ENCODE results near the gene APCDD1L. TPM values are rescaled to one million over a fixed set of nuclear protein-coding genes. Genes with fewer than 3 reads are reported as not detected.
"Not testable (repeated sequence)": the region's sequence is repeated elsewhere in the genome, so short reads cannot be mapped to it uniquely, and the experiment has no call there.

The APCDD1L gene
- total and polyA plus RNA-seq, 8 donors = 0.09 to 0.23 (median 0.13) TPM; not detected in 1

DNA sequence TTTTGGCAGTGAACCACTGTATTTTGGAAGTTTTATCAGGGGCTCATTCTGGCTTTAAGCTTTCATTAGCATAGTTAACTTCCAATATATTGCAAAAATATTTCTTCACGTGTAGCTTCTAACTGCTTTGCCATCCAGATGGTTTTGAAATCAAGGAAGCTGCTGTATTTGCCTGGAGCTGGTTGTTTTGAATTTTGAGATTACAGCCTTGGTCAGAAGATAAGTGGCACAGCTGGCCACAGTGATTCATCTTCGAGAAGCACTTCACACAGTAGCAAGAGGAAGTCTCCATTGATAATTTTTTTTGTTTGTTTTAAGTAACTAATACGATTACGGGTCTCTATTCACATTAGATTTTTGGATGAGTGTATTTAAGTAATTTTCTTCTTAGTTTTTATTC lies 3.8 kb downstream of the APCDD1L start:
- intact Hi-C loops (cut with DNase I) = no loop called here

DNA sequence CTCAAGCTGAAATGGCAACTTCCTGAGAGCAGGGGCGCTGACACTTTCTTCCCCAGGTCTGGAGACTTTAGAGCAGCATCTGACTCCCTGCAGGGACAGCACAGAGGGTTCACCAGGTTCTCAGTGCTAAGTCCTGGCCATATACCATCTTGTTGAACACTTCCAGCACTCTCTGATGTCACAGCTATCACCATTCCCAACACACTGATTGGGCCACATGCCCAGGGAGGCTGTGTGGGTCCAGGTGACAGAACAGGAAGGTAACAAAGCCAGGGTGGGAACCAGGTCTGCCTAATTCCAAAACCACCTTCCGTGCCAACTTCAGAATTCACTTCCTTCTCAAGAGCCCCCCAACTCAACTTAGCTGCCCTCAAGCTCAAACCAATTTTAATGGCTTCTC lies 4.3 kb downstream of the APCDD1L start:
- Histone ChIP-seq H3K4me3 (no peak overlapping the region), H3K4me1 (no peaks in the 10 kb centered on the region), H3K27me3 (peaks cover 33 to 43% of the 10 kb centered on the region in 2 donors), H3K27ac (no peak overlapping the region), H3K36me3 (no peaks in the 10 kb centered on the region), H3K9me3 (peaks cover 0 to 10% of the 10 kb centered on the region in 2 donors)
- intact Hi-C loops (cut with DNase I) = no loop called here
- DNase-seq (no peak), ATAC-seq (no peak)
- TF ChIP-seq, protein P1, sequence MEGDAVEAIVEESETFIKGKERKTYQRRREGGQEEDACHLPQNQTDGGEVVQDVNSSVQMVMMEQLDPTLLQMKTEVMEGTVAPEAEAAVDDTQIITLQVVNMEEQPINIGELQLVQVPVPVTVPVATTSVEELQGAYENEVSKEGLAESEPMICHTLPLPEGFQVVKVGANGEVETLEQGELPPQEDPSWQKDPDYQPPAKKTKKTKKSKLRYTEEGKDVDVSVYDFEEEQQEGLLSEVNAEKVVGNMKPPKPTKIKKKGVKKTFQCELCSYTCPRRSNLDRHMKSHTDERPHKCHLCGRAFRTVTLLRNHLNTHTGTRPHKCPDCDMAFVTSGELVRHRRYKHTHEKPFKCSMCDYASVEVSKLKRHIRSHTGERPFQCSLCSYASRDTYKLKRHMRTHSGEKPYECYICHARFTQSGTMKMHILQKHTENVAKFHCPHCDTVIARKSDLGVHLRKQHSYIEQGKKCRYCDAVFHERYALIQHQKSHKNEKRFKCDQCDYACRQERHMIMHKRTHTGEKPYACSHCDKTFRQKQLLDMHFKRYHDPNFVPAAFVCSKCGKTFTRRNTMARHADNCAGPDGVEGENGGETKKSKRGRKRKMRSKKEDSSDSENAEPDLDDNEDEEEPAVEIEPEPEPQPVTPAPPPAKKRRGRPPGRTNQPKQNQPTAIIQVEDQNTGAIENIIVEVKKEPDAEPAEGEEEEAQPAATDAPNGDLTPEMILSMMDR (IDR thresholded peaks at IDR 0.05) = no peak

More for the DNA sequence above, 3.8 kb downstream of the APCDD1L start:
- no peaks in the 10 kb centered on the region for H3K36me3 ChIP-seq
- TF ChIP-seq, protein P1 (IDR thresholded peaks at IDR 0.05) = no peak
- peaks cover 0 to 7% of the 10 kb centered on the region in 2 donors for H3K9me3 ChIP-seq
- H3K27ac ChIP-seq = no peak overlapping the region
- H3K4me3 ChIP-seq = no peak overlapping the region
- H3K4me1 ChIP-seq = no peaks in the 10 kb centered on the region
- DNase-seq (no peak), ATAC-seq (peak; percentile 19)
- H3K27me3 ChIP-seq = peaks cover 37 to 48% of the 10 kb centered on the region in 2 donors

DNA sequence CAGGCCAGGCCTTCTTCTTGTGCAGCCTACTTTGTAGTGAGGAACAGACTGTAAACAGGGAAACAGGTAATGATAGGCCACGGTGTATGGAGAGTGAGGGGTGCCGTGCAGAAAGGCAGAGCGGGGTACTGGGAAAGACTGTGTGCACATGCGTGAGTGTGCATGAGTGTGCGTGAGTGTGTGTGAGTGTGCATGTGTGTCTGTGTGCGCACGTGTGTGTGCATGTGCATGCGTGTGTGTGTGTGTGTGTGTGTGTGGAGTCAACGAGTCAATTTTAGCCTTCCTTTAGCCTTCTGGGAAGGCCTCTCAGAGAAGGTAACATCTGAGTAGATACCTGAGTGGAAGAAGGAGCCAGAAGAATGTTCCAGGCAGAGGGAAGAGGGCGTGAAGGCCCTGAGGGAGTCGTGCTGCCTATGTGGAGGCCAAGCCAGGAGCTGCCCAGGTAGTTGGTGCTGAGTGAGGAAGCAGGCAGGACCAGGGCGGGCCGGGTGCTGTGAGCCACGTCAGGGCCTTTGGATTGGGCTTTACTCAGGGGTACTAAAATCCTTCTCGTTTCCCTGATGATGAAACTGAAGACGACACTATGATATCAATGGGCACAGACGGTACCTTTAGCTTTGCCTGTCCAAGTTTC lies 6.3 kb downstream of the APCDD1L start:
- ATAC-seq (no peak), DNase-seq (no peak)
- Histone ChIP-seq H3K9me3 (peaks cover 0 to 31% of the 10 kb centered on the region in 2 donors), H3K27ac (no peak overlapping the region), H3K4me3 (no peak overlapping the region), H3K36me3 (no peaks in the 10 kb centered on the region), H3K27me3 (peaks cover 15 to 23% of the 10 kb centered on the region in 2 donors), H3K4me1 (no peaks in the 10 kb centered on the region)
- TF ChIP-seq, protein P1 (IDR thresholded peaks at IDR 0.05) = no peak
- intact Hi-C loops (cut with DNase I) = no loop called here

DNA sequence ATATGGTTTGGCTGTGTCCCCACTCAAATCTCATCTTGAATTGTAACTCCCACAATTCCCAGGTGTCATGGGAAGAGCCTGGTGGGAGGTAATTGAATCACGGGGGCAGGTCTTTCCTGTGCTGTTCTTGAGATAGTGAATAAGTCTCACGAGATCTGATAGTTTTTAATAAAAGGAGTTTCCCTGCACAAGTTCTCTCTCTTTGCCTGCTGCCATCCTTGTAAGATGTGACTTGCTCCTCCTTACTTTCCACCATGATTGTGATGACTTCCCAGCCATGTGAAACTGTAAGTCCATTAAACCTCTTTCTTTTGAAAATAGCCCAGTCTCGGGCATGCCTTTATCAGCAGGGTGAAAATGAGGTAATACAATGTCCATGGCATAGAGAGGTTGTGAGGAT lies 8.2 kb downstream of the APCDD1L start:
- H3K36me3 ChIP-seq; intact Hi-C loops (cut with DNase I); H3K4me3 ChIP-seq; H3K27me3 ChIP-seq; DNase-seq; H3K27ac ChIP-seq; ATAC-seq; H3K4me1 ChIP-seq: not testable (repeated sequence)
- peaks cover 0 to 47% of the 10 kb centered on the region in 2 donors for H3K9me3 ChIP-seq

DNA sequence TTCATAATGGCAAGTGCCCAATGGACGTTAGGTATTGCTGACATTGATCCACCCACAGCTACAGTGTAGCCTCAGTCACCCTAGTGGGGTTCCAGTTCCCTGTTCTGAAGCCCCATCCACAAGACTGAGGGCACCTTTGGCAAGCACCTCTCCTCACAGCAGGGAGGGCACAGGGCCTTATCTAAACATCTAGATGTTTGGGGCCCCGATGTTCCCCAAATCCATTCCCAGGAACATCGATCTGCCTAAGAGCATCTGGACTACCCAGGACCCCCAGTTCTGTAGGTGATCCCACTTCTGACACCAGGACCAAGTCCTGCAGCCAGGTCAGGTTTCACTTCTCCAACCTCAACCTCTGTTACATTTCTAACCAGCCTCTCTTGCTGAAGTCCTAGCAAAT lies 10.6 kb downstream of the APCDD1L start:
- TF ChIP-seq, protein P1 (IDR thresholded peaks at IDR 0.05) = no peak
- no peaks in the 10 kb centered on the region for H3K27me3 ChIP-seq
- H3K4me1 ChIP-seq = no peaks in the 10 kb centered on the region
- H3K9me3 ChIP-seq = peaks cover 0 to 47% of the 10 kb centered on the region in 2 donors
- no peak overlapping the region for H3K4me3 ChIP-seq
- no peaks in the 10 kb centered on the region for H3K36me3 ChIP-seq
- H3K27ac ChIP-seq = no peak overlapping the region
- intact Hi-C loops (cut with DNase I) = no loop called here
- ATAC-seq = no peak
- no peak for DNase-seq

DNA sequence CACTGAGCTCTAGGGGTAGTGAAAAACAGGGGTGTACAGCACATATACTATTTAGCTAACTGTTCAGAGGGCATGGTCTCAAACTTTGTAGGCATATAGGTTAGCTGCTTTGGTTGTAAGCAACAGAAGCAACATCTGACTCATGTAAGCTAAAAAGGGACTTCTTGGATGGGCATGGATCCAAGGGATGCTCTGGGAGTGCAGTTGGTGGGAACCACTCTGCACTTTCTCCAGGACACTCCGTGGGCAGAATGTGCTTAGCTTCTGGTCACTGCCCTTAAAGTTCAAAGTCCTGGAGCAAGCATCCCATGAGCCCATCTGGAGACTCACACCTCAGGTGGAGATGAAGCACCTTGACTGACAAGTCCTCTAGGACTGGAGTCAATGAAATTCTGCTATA lies 11.5 kb downstream of the APCDD1L start:
- Histone ChIP-seq H3K36me3 (no peaks in the 10 kb centered on the region), H3K4me3 (no peak overlapping the region), H3K4me1 (no peaks in the 10 kb centered on the region), H3K27ac (no peak overlapping the region), H3K27me3 (no peaks in the 10 kb centered on the region), H3K9me3 (peaks cover 0 to 47% of the 10 kb centered on the region in 2 donors)
- TF ChIP-seq, protein P1 (IDR thresholded peaks at IDR 0.05) = no peak
- DNase-seq (no peak), ATAC-seq (no peak)
- intact Hi-C loops (cut with DNase I) = no loop called here
